HCT116 (cell line): ENCODE data around the gene MAEA. TPM values are rescaled to one million over a fixed set of nuclear protein-coding genes. Genes with fewer than 3 reads are reported as not detected.

Source experiments
- ATAC-seq: fragments of 200-7000 bp; cut with Tn5 transposase; 2 replicates; pipeline ENCODE4 v1.9.1; 2020; ENCODE audit warnings: mild to moderate bottlenecking, moderate library complexity
- BruUV-seq: library from RNA; stranded (reverse); fragments of 400-500 nt; replicated peaks from 2 replicates; lab custom pipeline; 2021; lab: Mats Ljungman, UMichigan
- CTCF ChIA-PET: fragments of 300-600 bp; sonication (Branson Sonifier 250); formaldehyde crosslinking; loops from one replicate; lab custom pipeline; 2021; ENCODE audit warnings: antibody characterized with exemption; lab: Charles Lee
- POLR2A ChIA-PET: fragments of 300-600, 350-600 bp; sonication (Branson Sonifier 250); formaldehyde crosslinking; loops from one replicate; lab custom pipeline; 2021; ENCODE audit warnings: antibody characterized with exemption; lab: Charles Lee
- RAD21 ChIA-PET, 2 experiments: fragments of 300-600 bp; sonication (Branson Sonifier 250); formaldehyde crosslinking; loops; one replicate each; lab custom pipeline; 2023; ENCODE audit warnings: low total read pairs in 2 of 2; ENCODE audit not compliant: uncharacterized antibody in 2 of 2, unreplicated experiment in 2 of 2, low non-redundant PET in 1 of 2; lab: Charles Lee
- DNase-seq: peaks from one replicate; pipeline ENCODE4 v3.0.0-alpha.2; 2010; ENCODE audit warnings: low read depth, low spot score
- H2AFZ ChIP-seq: fragments of 200-600 bp; shearing (Covaris generic), sonication (generic); 2 replicates; pipeline ENCODE4 v1.6.1; 2017; ENCODE audit warnings: low read depth, mixed run types, mixed read lengths, antibody characterized with exemption, low read length; ENCODE audit not compliant: poor library complexity, severe bottlenecking
- H3K27ac ChIP-seq: 2 replicates; pipeline ENCODE4 v1.5.1; 2012; ENCODE audit warnings: low read depth, low read length
- H3K27me3 ChIP-seq: fragments of 200-600 bp; sonication (generic); 2 replicates; pipeline ENCODE4 v1.6.1; 2016; ENCODE audit warnings: mixed run types, low read length, mixed read lengths; ENCODE audit not compliant: insufficient read depth
- H3K36me3 ChIP-seq, 2 experiments: fragments of 200-500 bp in 1 of 2; fragments of 200-600 bp in 1 of 2; sonication (Bioruptor generic) in 1 of 2; sonication (generic) in 1 of 2; 2 replicates each; pipeline versions ENCODE4 v1.5.1 to v1.6.1; 2014 to 2016; ENCODE audit warnings: low read length in 2 of 2, inconsistent platforms in 1 of 2, mixed read lengths in 1 of 2, mixed run types in 1 of 2; ENCODE audit not compliant: insufficient read depth in 2 of 2, control insufficient read depth in 1 of 2
- H3K4me1 ChIP-seq, 2 experiments: fragments of 200-600 bp in 1 of 2; sonication (generic) in 1 of 2; 2 replicates each; pipeline versions ENCODE4 v1.5.1 to v1.6.1; 2012 to 2017; ENCODE audit warnings: low read length in 2 of 2, inconsistent platforms in 1 of 2, mild to moderate bottlenecking in 1 of 2, mixed read lengths in 1 of 2, mixed run types in 1 of 2, moderate library complexity in 1 of 2; ENCODE audit not compliant: insufficient read depth in 2 of 2, control insufficient read depth in 1 of 2
- H3K4me2 ChIP-seq: fragments of 200-600 bp; sonication (generic); 2 replicates; pipeline ENCODE4 v1.6.1; 2017; ENCODE audit warnings: mixed run types, low read length, mixed read lengths
- H3K4me3 ChIP-seq, 2 experiments: fragments of 200-600 bp in 1 of 2; sonication (generic) in 1 of 2; replicated peaks in 1 of 2; 2 replicates each; pipeline ENCODE4 v1.5.1; 2011 to 2016; ENCODE audit warnings: low read length in 2 of 2, control low read depth in 1 of 2, low read depth in 1 of 2, mild to moderate bottlenecking in 1 of 2, mixed read lengths in 1 of 2, mixed run types in 1 of 2
- H3K79me2 ChIP-seq: fragments of 200-600 bp; sonication (generic); 2 replicates; pipeline ENCODE4 v1.6.1; 2017; ENCODE audit warnings: mild to moderate bottlenecking, mixed run types, low read length, moderate library complexity, mixed read lengths; ENCODE audit not compliant: insufficient read depth
- H3K9ac ChIP-seq: fragments of 200-600 bp; sonication (generic); 2 replicates; pipeline ENCODE4 v1.6.1; 2016; ENCODE audit warnings: low read length, mixed read lengths
- H3K9me2 ChIP-seq: fragments of 200-600 bp; sonication (generic), shearing (Covaris generic); 2 replicates; pipeline ENCODE4 v1.6.1; 2017; ENCODE audit warnings: mixed run types, mild to moderate bottlenecking, moderate library complexity; ENCODE audit not compliant: insufficient read depth
- H3K9me3 ChIP-seq, 2 experiments: fragments of 200-500 bp in 1 of 2; fragments of 200-600 bp in 1 of 2; sonication (Bioruptor generic) in 1 of 2; sonication (generic) in 1 of 2; 2 replicates each; pipeline ENCODE4 v1.6.1; 2014 to 2017; ENCODE audit warnings: low read length in 2 of 2, mixed read lengths in 2 of 2, inconsistent platforms in 1 of 2, low read depth in 1 of 2, mild to moderate bottlenecking in 1 of 2, mixed run types in 1 of 2, moderate library complexity in 1 of 2; ENCODE audit not compliant: control insufficient read depth in 1 of 2, insufficient read depth in 1 of 2
- H4K20me1 ChIP-seq: fragments of 200-600 bp; sonication (generic), shearing (Covaris generic); 2 replicates; pipeline ENCODE4 v1.6.1; 2017; ENCODE audit warnings: mixed run types, mild to moderate bottlenecking, moderate library complexity; ENCODE audit not compliant: insufficient read depth
- CBX3 ChIP-seq: IDR thresholded peaks from 2 replicates; pipeline ENCODE4 v1.6.1; 2012; ENCODE audit warnings: low read depth
- CEBPB ChIP-seq: IDR thresholded peaks from 2 replicates; pipeline ENCODE4 v1.6.1; 2012; ENCODE audit warnings: low read depth
- EGR1 ChIP-seq: IDR thresholded peaks from 2 replicates; pipeline ENCODE4 v1.6.1; 2012; ENCODE audit warnings: low read depth
- EZH2 ChIP-seq: fragments of 200-600 bp; sonication (generic); IDR thresholded peaks from 2 replicates; pipeline ENCODE4 v1.6.1; 2017; ENCODE audit warnings: antibody characterized with exemption, mixed run types
- EZH2phosphoT487 ChIP-seq: fragments of 200-600 bp; IDR thresholded peaks from 2 replicates; pipeline ENCODE4 v1.6.1; 2018; ENCODE audit warnings: antibody characterized with exemption, borderline replicate concordance
- FOSL1 ChIP-seq: IDR thresholded peaks from 2 replicates; pipeline ENCODE4 v1.6.1; 2012; ENCODE audit warnings: low read depth
- JUND ChIP-seq: IDR thresholded peaks from 2 replicates; pipeline ENCODE4 v1.6.1; 2012
- POLR2A ChIP-seq: IDR thresholded peaks from 2 replicates; pipeline ENCODE4 v1.7.0; 2011; ENCODE audit warnings: borderline replicate concordance; ENCODE audit not compliant: insufficient read depth, insufficient read length; ENCODE audit errors: extremely low read depth
- POLR2AphosphoS5 ChIP-seq: IDR thresholded peaks from 2 replicates; pipeline ENCODE4 v1.6.1; 2011; ENCODE audit warnings: mild to moderate bottlenecking, low read depth, low read length, moderate library complexity
- SIN3A ChIP-seq: IDR thresholded peaks from 2 replicates; pipeline ENCODE4 v1.6.1; 2012; ENCODE audit warnings: low read depth
- SP1 ChIP-seq: IDR thresholded peaks from 2 replicates; pipeline ENCODE4 v1.6.1; 2012; ENCODE audit warnings: low read depth
- TCF7L2 ChIP-seq: IDR thresholded peaks from 2 replicates; pipeline ENCODE4 v1.7.0; 2011; ENCODE audit warnings: borderline replicate concordance, inconsistent platforms; ENCODE audit not compliant: insufficient read depth, insufficient read length; ENCODE audit errors: extremely low read depth
- YY1 ChIP-seq: IDR thresholded peaks from 2 replicates; pipeline ENCODE4 v1.6.1; 2011; ENCODE audit warnings: low read length, low read depth, moderate library complexity, mild to moderate bottlenecking; ENCODE audit not compliant: insufficient replicate concordance; ENCODE audit errors: extremely low read depth
- ZFX ChIP-seq: fragments of 450-650 bp; IDR thresholded peaks from 2 replicates; pipeline ENCODE4 v1.6.1; 2017
- ZNF274 ChIP-seq: fragments of 200-500 bp; sonication (Bioruptor generic); IDR thresholded peaks from 2 replicates; pipeline ENCODE4 v1.6.1; 2014; ENCODE audit warnings: mild to moderate bottlenecking, low read depth, low read length, inconsistent platforms
- intact Hi-C: fragments of 100-400 bp; cut with micrococcal nuclease; formaldehyde crosslinking; loops from 2 replicates; pipeline ENCODE4 v1.10.0; 2022
- total RNA-seq: library from RNA; stranded (reverse); gene quantifications from one replicate; pipeline ENCODE4 v1.2.1, GENCODE V29; 2021; ENCODE audit not compliant: unreplicated experiment
- TF ChIP-seq, protein P1 (sequence below): IDR thresholded peaks from 2 replicates; pipeline ENCODE4 v1.6.1; 2012; ENCODE audit warnings: low read depth
- TF ChIP-seq, protein P2 (sequence below): IDR thresholded peaks from 2 replicates; pipeline ENCODE4 v1.6.1; 2012
- TF ChIP-seq, protein P3 (sequence below): IDR thresholded peaks from 2 replicates; pipeline ENCODE4 v1.6.1; 2011; ENCODE audit warnings: mild to moderate bottlenecking, low read length, moderate library complexity; ENCODE audit not compliant: insufficient replicate concordance; ENCODE audit errors: extremely low read depth
- TF ChIP-seq, protein P4 (sequence below): IDR thresholded peaks from 2 replicates; pipeline ENCODE4 v1.6.1; 2012

MAEA gene
- total RNA-seq, 1 experiment from 2014 or later = 88.3 TPM

DNA sequence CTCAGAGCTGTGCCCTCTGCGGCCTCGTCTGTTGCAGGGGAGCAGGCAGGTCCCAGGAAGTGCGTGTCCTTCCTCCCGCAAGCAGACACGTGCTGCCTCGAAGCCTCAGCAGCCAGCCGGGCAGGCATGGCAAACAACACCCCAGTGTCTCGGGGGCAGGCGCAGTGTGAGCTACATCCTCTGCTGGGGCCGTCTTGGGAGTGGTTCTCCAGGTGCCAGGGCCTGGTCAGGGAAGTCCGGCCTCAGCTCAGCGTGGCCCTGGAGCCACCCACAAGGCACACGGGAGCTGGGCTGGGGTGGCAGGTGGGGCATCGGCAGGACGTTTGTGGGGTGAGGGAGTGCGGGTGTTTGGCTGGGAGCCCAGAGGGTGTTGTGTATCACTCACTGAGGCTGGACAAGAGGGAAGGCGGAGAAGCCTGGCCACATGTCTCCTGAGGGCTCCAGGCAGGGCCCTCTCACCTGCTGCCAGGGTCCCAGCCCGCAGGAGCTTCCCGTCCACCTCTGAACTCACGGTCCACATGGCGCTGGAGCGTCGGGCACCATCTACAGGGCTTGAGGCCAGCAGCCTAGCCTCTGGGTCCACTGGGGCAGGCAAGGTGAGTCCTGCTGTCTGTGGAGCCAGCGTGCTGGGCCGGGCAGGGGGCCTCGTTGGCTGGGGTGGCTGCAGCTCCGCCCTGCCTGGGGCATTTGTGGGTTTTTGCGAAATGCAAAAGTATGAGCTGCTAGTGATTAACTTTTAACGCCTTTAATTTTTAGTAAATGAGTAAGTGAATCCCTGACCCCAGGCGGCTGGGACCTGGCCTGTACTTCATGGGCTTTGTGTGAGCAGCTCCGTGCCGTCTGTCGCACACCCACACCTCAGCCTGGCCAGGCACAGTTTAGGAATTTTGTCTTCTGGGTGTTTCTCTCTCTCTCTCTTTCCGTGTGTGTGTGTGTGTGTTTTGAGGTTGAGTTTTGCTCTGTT lies 40.0 kb downstream of the MAEA start:
- peaks cover 0 to 11% of the 10 kb centered on the region in 2 experiments; a peak in 3 of 4 replicates for H3K4me1 ChIP-seq
- H3K4me3 ChIP-seq = no peak overlapping the region
- POLR2A ChIA-PET = no interaction called here
- no peak overlapping the region for H3K9ac ChIP-seq
- CTCF ChIA-PET = no interaction called here
- no peaks in the 10 kb centered on the region for H3K9me3 ChIP-seq
- ATAC-seq = no peak
- H3K27ac ChIP-seq = no peak overlapping the region; the same call in 1 of the 2 replicates
- no peaks in the 10 kb centered on the region for H3K9me2 ChIP-seq
- intact Hi-C loops = no loop called here
- H3K79me2 ChIP-seq = peaks cover 65% of the 10 kb centered on the region
- no peak overlapping the region for H3K4me2 ChIP-seq
- H3K36me3 ChIP-seq = peaks cover 10 to 29% of the 10 kb centered on the region in 2 experiments; a peak in 3 of 4 replicates
- TF ChIP-seq, protein P1, sequence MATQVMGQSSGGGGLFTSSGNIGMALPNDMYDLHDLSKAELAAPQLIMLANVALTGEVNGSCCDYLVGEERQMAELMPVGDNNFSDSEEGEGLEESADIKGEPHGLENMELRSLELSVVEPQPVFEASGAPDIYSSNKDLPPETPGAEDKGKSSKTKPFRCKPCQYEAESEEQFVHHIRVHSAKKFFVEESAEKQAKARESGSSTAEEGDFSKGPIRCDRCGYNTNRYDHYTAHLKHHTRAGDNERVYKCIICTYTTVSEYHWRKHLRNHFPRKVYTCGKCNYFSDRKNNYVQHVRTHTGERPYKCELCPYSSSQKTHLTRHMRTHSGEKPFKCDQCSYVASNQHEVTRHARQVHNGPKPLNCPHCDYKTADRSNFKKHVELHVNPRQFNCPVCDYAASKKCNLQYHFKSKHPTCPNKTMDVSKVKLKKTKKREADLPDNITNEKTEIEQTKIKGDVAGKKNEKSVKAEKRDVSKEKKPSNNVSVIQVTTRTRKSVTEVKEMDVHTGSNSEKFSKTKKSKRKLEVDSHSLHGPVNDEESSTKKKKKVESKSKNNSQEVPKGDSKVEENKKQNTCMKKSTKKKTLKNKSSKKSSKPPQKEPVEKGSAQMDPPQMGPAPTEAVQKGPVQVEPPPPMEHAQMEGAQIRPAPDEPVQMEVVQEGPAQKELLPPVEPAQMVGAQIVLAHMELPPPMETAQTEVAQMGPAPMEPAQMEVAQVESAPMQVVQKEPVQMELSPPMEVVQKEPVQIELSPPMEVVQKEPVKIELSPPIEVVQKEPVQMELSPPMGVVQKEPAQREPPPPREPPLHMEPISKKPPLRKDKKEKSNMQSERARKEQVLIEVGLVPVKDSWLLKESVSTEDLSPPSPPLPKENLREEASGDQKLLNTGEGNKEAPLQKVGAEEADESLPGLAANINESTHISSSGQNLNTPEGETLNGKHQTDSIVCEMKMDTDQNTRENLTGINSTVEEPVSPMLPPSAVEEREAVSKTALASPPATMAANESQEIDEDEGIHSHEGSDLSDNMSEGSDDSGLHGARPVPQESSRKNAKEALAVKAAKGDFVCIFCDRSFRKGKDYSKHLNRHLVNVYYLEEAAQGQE = no peak
- TF ChIP-seq EGR1 = no peak
- TF ChIP-seq, protein P2, sequence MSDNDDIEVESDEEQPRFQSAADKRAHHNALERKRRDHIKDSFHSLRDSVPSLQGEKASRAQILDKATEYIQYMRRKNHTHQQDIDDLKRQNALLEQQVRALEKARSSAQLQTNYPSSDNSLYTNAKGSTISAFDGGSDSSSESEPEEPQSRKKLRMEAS = no peak
- TF ChIP-seq, protein P3, sequence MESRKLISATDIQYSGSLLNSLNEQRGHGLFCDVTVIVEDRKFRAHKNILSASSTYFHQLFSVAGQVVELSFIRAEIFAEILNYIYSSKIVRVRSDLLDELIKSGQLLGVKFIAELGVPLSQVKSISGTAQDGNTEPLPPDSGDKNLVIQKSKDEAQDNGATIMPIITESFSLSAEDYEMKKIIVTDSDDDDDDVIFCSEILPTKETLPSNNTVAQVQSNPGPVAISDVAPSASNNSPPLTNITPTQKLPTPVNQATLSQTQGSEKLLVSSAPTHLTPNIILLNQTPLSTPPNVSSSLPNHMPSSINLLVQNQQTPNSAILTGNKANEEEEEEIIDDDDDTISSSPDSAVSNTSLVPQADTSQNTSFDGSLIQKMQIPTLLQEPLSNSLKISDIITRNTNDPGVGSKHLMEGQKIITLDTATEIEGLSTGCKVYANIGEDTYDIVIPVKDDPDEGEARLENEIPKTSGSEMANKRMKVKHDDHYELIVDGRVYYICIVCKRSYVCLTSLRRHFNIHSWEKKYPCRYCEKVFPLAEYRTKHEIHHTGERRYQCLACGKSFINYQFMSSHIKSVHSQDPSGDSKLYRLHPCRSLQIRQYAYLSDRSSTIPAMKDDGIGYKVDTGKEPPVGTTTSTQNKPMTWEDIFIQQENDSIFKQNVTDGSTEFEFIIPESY = no peak
- TF ChIP-seq SP1 = no peak
- TF ChIP-seq CBX3 = no peak
- TF ChIP-seq ZNF274 = no peak
- no peak for TF ChIP-seq EZH2
- TF ChIP-seq, protein P4, sequence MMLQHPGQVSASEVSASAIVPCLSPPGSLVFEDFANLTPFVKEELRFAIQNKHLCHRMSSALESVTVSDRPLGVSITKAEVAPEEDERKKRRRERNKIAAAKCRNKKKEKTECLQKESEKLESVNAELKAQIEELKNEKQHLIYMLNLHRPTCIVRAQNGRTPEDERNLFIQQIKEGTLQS = no peak
- TF ChIP-seq POLR2A = no peak
- no peak for TF ChIP-seq JUND
- TF ChIP-seq YY1 = no peak
- TF ChIP-seq POLR2AphosphoS5 = no peak
- TF ChIP-seq FOSL1 = no peak
- no peak for TF ChIP-seq SIN3A
- TF ChIP-seq EZH2phosphoT487 = no peak
- no peak for TF ChIP-seq TCF7L2
- TF ChIP-seq CEBPB = no peak
- TF ChIP-seq ZFX = no peak
- RAD21 ChIA-PET = no interaction called here
- no peak overlapping the region for H2AFZ ChIP-seq
- H4K20me1 ChIP-seq = no peaks in the 10 kb centered on the region
- DNase-seq = no peak
- no TSS peak for BruUV-seq
- H3K27me3 ChIP-seq = no peaks in the 10 kb centered on the region
